ENCODE results near the gene SHF. TPM values are rescaled to one million over a fixed set of nuclear protein-coding genes. Genes with fewer than 3 reads are reported as not detected.

Gene SHF
- total RNA-seq, 1 donor, result 3.3 TPM

DNA sequence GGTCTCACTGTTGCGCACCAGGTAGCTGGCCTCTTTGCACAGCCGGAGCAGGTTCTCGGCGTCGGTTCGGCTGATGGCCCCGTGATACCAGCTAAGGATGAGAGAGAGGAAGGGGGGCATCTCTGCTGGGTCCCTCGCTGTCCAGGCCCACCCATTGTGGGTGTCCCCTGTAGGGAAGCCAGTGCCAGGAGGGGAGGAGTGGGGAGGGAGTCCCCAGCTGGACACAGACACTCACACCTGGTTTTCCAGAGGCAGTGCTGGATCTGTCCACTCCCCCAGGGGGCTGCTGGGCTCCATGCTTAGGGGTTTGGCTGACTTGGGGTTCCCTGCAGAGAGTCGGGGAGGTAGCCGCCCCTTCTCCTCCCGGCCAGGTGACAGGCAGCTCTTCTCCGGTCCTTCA, 15.9 kb downstream of the SHF start:
- no peaks in the 10 kb centered on the region for H3K9me3 ChIP-seq (ENCODE audit: low read depth, low read length)
- H3K27me3 ChIP-seq (ENCODE audit: insufficient read depth, low read length), result no peaks in the 10 kb centered on the region
- H3K4me1 ChIP-seq (ENCODE audit: insufficient read depth, low read length), result no peaks in the 10 kb centered on the region
- H3K36me3 ChIP-seq (ENCODE audit: insufficient read depth, low read length), result no peaks in the 10 kb centered on the region
- no peaks in the 10 kb centered on the region for H4K20me1 ChIP-seq (ENCODE audit: insufficient read depth, low read length)
- H3K4me2 ChIP-seq (ENCODE audit: insufficient read depth, low read length), result no peak overlapping the region
- no peaks in the 10 kb centered on the region for H3K79me2 ChIP-seq (ENCODE audit: insufficient read depth, low read length)
- TF ChIP-seq, protein P1, sequence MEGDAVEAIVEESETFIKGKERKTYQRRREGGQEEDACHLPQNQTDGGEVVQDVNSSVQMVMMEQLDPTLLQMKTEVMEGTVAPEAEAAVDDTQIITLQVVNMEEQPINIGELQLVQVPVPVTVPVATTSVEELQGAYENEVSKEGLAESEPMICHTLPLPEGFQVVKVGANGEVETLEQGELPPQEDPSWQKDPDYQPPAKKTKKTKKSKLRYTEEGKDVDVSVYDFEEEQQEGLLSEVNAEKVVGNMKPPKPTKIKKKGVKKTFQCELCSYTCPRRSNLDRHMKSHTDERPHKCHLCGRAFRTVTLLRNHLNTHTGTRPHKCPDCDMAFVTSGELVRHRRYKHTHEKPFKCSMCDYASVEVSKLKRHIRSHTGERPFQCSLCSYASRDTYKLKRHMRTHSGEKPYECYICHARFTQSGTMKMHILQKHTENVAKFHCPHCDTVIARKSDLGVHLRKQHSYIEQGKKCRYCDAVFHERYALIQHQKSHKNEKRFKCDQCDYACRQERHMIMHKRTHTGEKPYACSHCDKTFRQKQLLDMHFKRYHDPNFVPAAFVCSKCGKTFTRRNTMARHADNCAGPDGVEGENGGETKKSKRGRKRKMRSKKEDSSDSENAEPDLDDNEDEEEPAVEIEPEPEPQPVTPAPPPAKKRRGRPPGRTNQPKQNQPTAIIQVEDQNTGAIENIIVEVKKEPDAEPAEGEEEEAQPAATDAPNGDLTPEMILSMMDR (IDR thresholded peaks at IDR 0.05; ENCODE audit: extremely low read depth, low read depth, low read length), result no peak
- H3K27ac ChIP-seq (ENCODE audit: low read depth, low read length), result no peak overlapping the region
- H3K4me3 ChIP-seq (ENCODE audit: insufficient read depth, low read length), result no peak overlapping the region
- DNase-seq (ENCODE audit: insufficient read length, low spot score, missing footprints), result peak; percentile 73
- no peak overlapping the region for H2AFZ ChIP-seq (ENCODE audit: low read length)

DNA sequence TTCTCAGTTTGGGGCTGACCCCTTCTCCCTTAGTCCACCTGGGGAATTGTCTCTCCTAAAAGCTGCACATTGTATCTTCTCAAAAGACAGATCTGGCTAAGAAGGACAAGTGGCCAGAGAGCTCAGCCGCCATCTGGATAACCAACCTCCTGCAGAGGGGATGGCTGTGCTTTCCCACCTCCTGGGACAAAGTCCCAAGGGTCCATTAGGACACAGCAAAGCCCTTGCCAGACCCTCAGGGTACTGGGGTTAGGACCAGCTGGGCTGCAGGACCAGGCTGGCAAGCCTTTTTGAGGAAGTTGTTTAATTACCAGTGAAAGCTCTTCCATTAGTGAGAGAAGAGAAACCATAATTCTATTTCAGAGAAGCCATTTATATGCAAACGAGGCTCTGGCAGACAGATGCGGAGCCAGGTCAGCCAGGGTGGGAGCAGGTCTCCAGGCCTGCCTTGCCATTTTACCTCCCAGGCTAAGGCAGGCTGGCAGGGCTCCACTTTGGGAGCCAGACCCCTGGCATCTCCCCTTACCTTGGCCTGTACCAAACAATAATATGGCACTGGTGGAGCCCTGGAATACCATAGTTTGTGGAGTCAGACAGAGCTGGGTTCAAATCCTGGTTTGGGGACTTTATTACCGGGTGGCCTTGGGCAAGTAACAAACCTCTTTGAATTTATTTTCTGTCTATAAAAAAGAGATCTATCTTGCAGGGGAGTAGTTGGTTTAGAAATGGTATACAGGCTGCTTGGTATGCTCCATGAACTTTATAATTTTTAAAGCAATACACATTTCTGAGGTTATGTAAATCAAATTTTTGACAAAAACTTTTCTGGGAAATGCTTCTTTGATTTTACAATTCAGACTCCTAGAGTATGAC, 17.9 kb downstream of the SHF start:
- H3K36me3 ChIP-seq (ENCODE audit: insufficient read depth, low read length), result no peaks in the 10 kb centered on the region
- H2AFZ ChIP-seq (ENCODE audit: low read length), result no peak overlapping the region
- H3K4me3 ChIP-seq (ENCODE audit: insufficient read depth, low read length), result no peak overlapping the region
- no peak overlapping the region for H3K4me2 ChIP-seq (ENCODE audit: insufficient read depth, low read length)
- no peak overlapping the region for H3K27ac ChIP-seq (ENCODE audit: low read depth, low read length)
- H3K27me3 ChIP-seq (ENCODE audit: insufficient read depth, low read length), result no peaks in the 10 kb centered on the region
- H3K4me1 ChIP-seq (ENCODE audit: insufficient read depth, low read length), result no peaks in the 10 kb centered on the region
- H3K9me3 ChIP-seq (ENCODE audit: low read depth, low read length), result no peaks in the 10 kb centered on the region
- TF ChIP-seq, protein P1 (IDR thresholded peaks at IDR 0.05; ENCODE audit: extremely low read depth, low read depth, low read length), result no peak
- no peaks in the 10 kb centered on the region for H3K79me2 ChIP-seq (ENCODE audit: insufficient read depth, low read length)
- H4K20me1 ChIP-seq (ENCODE audit: insufficient read depth, low read length), result no peaks in the 10 kb centered on the region
- peak; percentile 57 for DNase-seq (ENCODE audit: insufficient read length, low spot score, missing footprints)

- peak; percentile 68 for DNase-seq (ENCODE audit: insufficient read length, low spot score, missing footprints)
- no peaks in the 10 kb centered on the region for H4K20me1 ChIP-seq (ENCODE audit: insufficient read depth, low read length)
- H3K79me2 ChIP-seq (ENCODE audit: insufficient read depth, low read length), result no peaks in the 10 kb centered on the region
- no peaks in the 10 kb centered on the region for H3K4me1 ChIP-seq (ENCODE audit: insufficient read depth, low read length)
- no peak overlapping the region for H3K27ac ChIP-seq (ENCODE audit: low read depth, low read length)
- no peak overlapping the region for H3K4me3 ChIP-seq (ENCODE audit: insufficient read depth, low read length)
- no peak overlapping the region for H2AFZ ChIP-seq (ENCODE audit: low read length)
- no peak overlapping the region for H3K4me2 ChIP-seq (ENCODE audit: insufficient read depth, low read length)
- no peaks in the 10 kb centered on the region for H3K36me3 ChIP-seq (ENCODE audit: insufficient read depth, low read length)
- H3K9me3 ChIP-seq (ENCODE audit: low read depth, low read length), result no peaks in the 10 kb centered on the region
- TF ChIP-seq, protein P1 (IDR thresholded peaks at IDR 0.05; ENCODE audit: extremely low read depth, low read depth, low read length), result no peak
- no peaks in the 10 kb centered on the region for H3K27me3 ChIP-seq (ENCODE audit: insufficient read depth, low read length)
These were observed 18.8 kb downstream of the SHF start for GRCh38 chr15:45168751-45169551.

- no peaks in the 10 kb centered on the region for H4K20me1 ChIP-seq (ENCODE audit: insufficient read depth, low read length)
- H3K4me1 ChIP-seq (ENCODE audit: insufficient read depth, low read length), result peaks cover 3% of the 10 kb centered on the region
- no peaks in the 10 kb centered on the region for H3K9me3 ChIP-seq (ENCODE audit: low read depth, low read length)
- H3K79me2 ChIP-seq (ENCODE audit: insufficient read depth, low read length), result no peaks in the 10 kb centered on the region
- no peak overlapping the region for H3K27ac ChIP-seq (ENCODE audit: low read depth, low read length)
- H2AFZ ChIP-seq (ENCODE audit: low read length), result no peak overlapping the region
- TF ChIP-seq, protein P1 (IDR thresholded peaks at IDR 0.05; ENCODE audit: extremely low read depth, low read depth, low read length), result no peak
- H3K4me3 ChIP-seq (ENCODE audit: insufficient read depth, low read length), result no peak overlapping the region
- no peaks in the 10 kb centered on the region for H3K27me3 ChIP-seq (ENCODE audit: insufficient read depth, low read length)
- H3K36me3 ChIP-seq (ENCODE audit: insufficient read depth, low read length), result no peaks in the 10 kb centered on the region
- H3K4me2 ChIP-seq (ENCODE audit: insufficient read depth, low read length), result no peak overlapping the region
- DNase-seq (ENCODE audit: insufficient read length, low spot score, missing footprints), result peak; percentile 51
These were observed 19.5 kb downstream of the SHF start for GRCh38 chr15:45168286-45168685.

Measured in osteoblast (primary cell).